Activated naive CD8-positive, alpha-beta T cell treated with anti-CD3 and anti-CD28 coated beads, Interleukin-2, amount 10 ng/mL, durations not matched to agents 7 days and 5 days (primary cell): ENCODE measurements around the gene C1orf174. TPM values are rescaled to one million over a fixed set of nuclear protein-coding genes. Genes with fewer than 3 reads are reported as not detected.

Experiments used
- ATAC-seq: fragments of 150-1000 bp; cut with Tn5 transposase; one replicate; pipeline ENCODE4 v1.10.0; 2021; ENCODE audit warnings: low read depth, moderate library complexity
- POLR2A ChIA-PET: fragments of 350-600 bp; sonication (Branson Sonifier 250); formaldehyde crosslinking; loops from one replicate; lab custom pipeline; 2021; ENCODE audit warnings: antibody characterized with exemption; lab: Charles Lee
- DNase-seq: peaks from one replicate; pipeline ENCODE4 v3.0.0; 2021
- H3K27ac Mint-ChIP-seq: one replicate; pipeline ENCODE4 v1.8.0; 2022; ENCODE audit warnings: mild to moderate bottlenecking, mixed read lengths
- H3K27me3 Mint-ChIP-seq: one replicate; pipeline ENCODE4 v1.8.0; 2022; ENCODE audit warnings: mild to moderate bottlenecking, moderate library complexity, mixed read lengths
- H3K36me3 Mint-ChIP-seq: one replicate; pipeline ENCODE4 v1.8.0; 2021; ENCODE audit warnings: mild to moderate bottlenecking, mixed read lengths
- H3K4me1 Mint-ChIP-seq: one replicate; pipeline ENCODE4 v1.8.0; 2021; ENCODE audit warnings: mixed read lengths
- H3K4me3 Mint-ChIP-seq: one replicate; pipeline ENCODE4 v1.8.0; 2022; ENCODE audit warnings: mild to moderate bottlenecking, moderate library complexity, mixed read lengths
- H3K9me3 Mint-ChIP-seq: one replicate; pipeline ENCODE4 v1.8.0; 2021; ENCODE audit warnings: mixed read lengths
- total RNA-seq, 2 experiments: library from RNA; stranded (reverse); gene quantifications; one replicate each; pipeline ENCODE4 v1.2.3, GENCODE V29; 2021

The C1orf174 gene
- total RNA-seq, 2 experiments from 2014 or later = 31.1 to 34.4 TPM

GRCh38 chr1:3932156-3932919 lies 32.3 kb upstream of the C1orf174 start:
- POLR2A ChIA-PET = no interaction called here
- Mint-ChIP-seq H3K4me1 (peaks cover 4% of the 10 kb centered on the region), H3K27ac (no peak overlapping the region), H3K36me3 (peaks cover 5% of the 10 kb centered on the region), H3K9me3 (peaks cover 12% of the 10 kb centered on the region), H3K27me3 (no peaks in the 10 kb centered on the region), H3K4me3 (no peak overlapping the region)
- DNase-seq = no peak
- no peak for ATAC-seq

- POLR2A ChIA-PET = no interaction called here
- DNase-seq (no peak), ATAC-seq (no peak)
- H3K36me3 Mint-ChIP-seq = peaks cover 5% of the 10 kb centered on the region
- H3K4me1 Mint-ChIP-seq = peaks cover 4% of the 10 kb centered on the region
- no peak overlapping the region for H3K4me3 Mint-ChIP-seq
- peaks cover 9% of the 10 kb centered on the region for H3K9me3 Mint-ChIP-seq
- no peak overlapping the region for H3K27ac Mint-ChIP-seq
- H3K27me3 Mint-ChIP-seq = no peaks in the 10 kb centered on the region
Measured at GRCh38 chr1:3931007-3931912, 31.2 kb upstream of the C1orf174 start.

- no peak overlapping the region for H3K4me3 Mint-ChIP-seq
Measured at GRCh38 chr1:3930301-3931006, 30.4 kb upstream of the C1orf174 start.

GRCh38 chr1:3929126-3929525 lies 29.1 kb upstream of the C1orf174 start:
- H3K27ac Mint-ChIP-seq = no peak overlapping the region
- no peak overlapping the region for H3K4me3 Mint-ChIP-seq
- DNase-seq (no peak), ATAC-seq (no peak)
- H3K9me3 Mint-ChIP-seq = peaks cover 9% of the 10 kb centered on the region
- H3K36me3 Mint-ChIP-seq = peaks cover 5% of the 10 kb centered on the region
- POLR2A ChIA-PET = no interaction called here
- H3K27me3 Mint-ChIP-seq = no peaks in the 10 kb centered on the region
- peaks cover 4% of the 10 kb centered on the region for H3K4me1 Mint-ChIP-seq

More at GRCh38 chr1:3930301-3931006, 30.4 kb upstream of the C1orf174 start:
- POLR2A ChIA-PET = no interaction called here
- no peaks in the 10 kb centered on the region for H3K27me3 Mint-ChIP-seq
- H3K9me3 Mint-ChIP-seq = peaks cover 9% of the 10 kb centered on the region
- no peak for DNase-seq
- peaks cover 4% of the 10 kb centered on the region for H3K4me1 Mint-ChIP-seq
- no peak for ATAC-seq
- H3K27ac Mint-ChIP-seq = peak overlapping the region; percentile 66
- peaks cover 5% of the 10 kb centered on the region for H3K36me3 Mint-ChIP-seq

GRCh38 chr1:3928586-3928985 lies 28.5 kb upstream of the C1orf174 start:
- no peaks in the 10 kb centered on the region for H3K27me3 Mint-ChIP-seq
- peaks cover 4% of the 10 kb centered on the region for H3K4me1 Mint-ChIP-seq
- POLR2A ChIA-PET = no interaction called here
- no peak for DNase-seq
- no peak for ATAC-seq
- H3K4me3 Mint-ChIP-seq = no peak overlapping the region
- H3K9me3 Mint-ChIP-seq = peaks cover 9% of the 10 kb centered on the region
- H3K27ac Mint-ChIP-seq = no peak overlapping the region
- peaks cover 5% of the 10 kb centered on the region for H3K36me3 Mint-ChIP-seq

GRCh38 chr1:3926956-3927355 lies 26.9 kb upstream of the C1orf174 start:
- H3K27ac Mint-ChIP-seq = no peak overlapping the region
- H3K36me3 Mint-ChIP-seq = peaks cover 5% of the 10 kb centered on the region
- peaks cover 9% of the 10 kb centered on the region for H3K9me3 Mint-ChIP-seq
- POLR2A ChIA-PET = no interaction called here
- no peaks in the 10 kb centered on the region for H3K27me3 Mint-ChIP-seq
- peaks cover 4% of the 10 kb centered on the region for H3K4me1 Mint-ChIP-seq
- DNase-seq (no peak), ATAC-seq (no peak)
- H3K4me3 Mint-ChIP-seq = no peak overlapping the region

GRCh38 chr1:3925762-3926161 lies 25.7 kb upstream of the C1orf174 start:
- Mint-ChIP-seq H3K27ac (no peak overlapping the region), H3K4me3 (no peak overlapping the region), H3K4me1 (peaks cover 4% of the 10 kb centered on the region), H3K36me3 (peaks cover 5% of the 10 kb centered on the region), H3K27me3 (no peaks in the 10 kb centered on the region), H3K9me3 (peaks cover 9% of the 10 kb centered on the region)
- DNase-seq (no peak), ATAC-seq (no peak)
- POLR2A ChIA-PET = no interaction called here

- POLR2A ChIA-PET = no interaction called here
- Mint-ChIP-seq H3K4me1 (peaks cover 1% of the 10 kb centered on the region), H3K9me3 (peaks cover 6% of the 10 kb centered on the region), H3K27me3 (no peaks in the 10 kb centered on the region), H3K27ac (no peak overlapping the region), H3K36me3 (peaks cover 3% of the 10 kb centered on the region), H3K4me3 (no peak overlapping the region)
- DNase-seq (no peak), ATAC-seq (no peak)
Measured at GRCh38 chr1:3925256-3925655, 25.2 kb upstream of the C1orf174 start.

- H3K9me3 Mint-ChIP-seq = peaks cover 3% of the 10 kb centered on the region
- DNase-seq = no peak
- H3K27me3 Mint-ChIP-seq = no peaks in the 10 kb centered on the region
- POLR2A ChIA-PET = no interaction called here
- H3K4me3 Mint-ChIP-seq = no peak overlapping the region
- no peak for ATAC-seq
- H3K27ac Mint-ChIP-seq = no peak overlapping the region
- H3K36me3 Mint-ChIP-seq = no peaks in the 10 kb centered on the region
- H3K4me1 Mint-ChIP-seq = peaks cover 1% of the 10 kb centered on the region
Measured at GRCh38 chr1:3924825-3925220, 24.8 kb upstream of the C1orf174 start.

GRCh38 chr1:3924186-3924824 lies 24.2 kb upstream of the C1orf174 start:
- no peak for ATAC-seq
- H3K4me1 Mint-ChIP-seq = peaks cover 1% of the 10 kb centered on the region
- peaks cover under 1% of the 10 kb centered on the region for H3K9me3 Mint-ChIP-seq
- no peak overlapping the region for H3K4me3 Mint-ChIP-seq
- no peak for DNase-seq
- H3K36me3 Mint-ChIP-seq = no peaks in the 10 kb centered on the region
- no peaks in the 10 kb centered on the region for H3K27me3 Mint-ChIP-seq
- POLR2A ChIA-PET = no interaction called here
- no peak overlapping the region for H3K27ac Mint-ChIP-seq

GRCh38 chr1:3923378-3924185 lies 23.5 kb upstream of the C1orf174 start:
- no peak overlapping the region for H3K27ac Mint-ChIP-seq
- no peaks in the 10 kb centered on the region for H3K36me3 Mint-ChIP-seq
- peaks cover 1% of the 10 kb centered on the region for H3K4me1 Mint-ChIP-seq
- ATAC-seq (no peak), DNase-seq (no peak)
- no peaks in the 10 kb centered on the region for H3K27me3 Mint-ChIP-seq
- H3K9me3 Mint-ChIP-seq = no peaks in the 10 kb centered on the region
- POLR2A ChIA-PET = no interaction called here
- H3K4me3 Mint-ChIP-seq = no peak overlapping the region

- ATAC-seq (no peak), DNase-seq (no peak)
- POLR2A ChIA-PET = no interaction called here
- H3K9me3 Mint-ChIP-seq = no peaks in the 10 kb centered on the region
- no peak overlapping the region for H3K27ac Mint-ChIP-seq
- no peaks in the 10 kb centered on the region for H3K36me3 Mint-ChIP-seq
- H3K4me3 Mint-ChIP-seq = no peak overlapping the region
- no peaks in the 10 kb centered on the region for H3K27me3 Mint-ChIP-seq
- H3K4me1 Mint-ChIP-seq = no peaks in the 10 kb centered on the region
Measured at GRCh38 chr1:3922851-3923250, 22.8 kb upstream of the C1orf174 start.
